RWPE1 (cell line): ENCODE data around the gene LIN7A.

Experiments
- CTCF ChIA-PET: fragments of 350-600 bp; sonication (Branson Sonifier 250); formaldehyde crosslinking; extraction: SDS; loops from one replicate; lab custom pipeline; 2021; lab: Yijun Ruan, JAX
- POLR2A ChIA-PET: fragments of 400-600 bp; formaldehyde crosslinking; extraction: SDS; loops from one replicate; lab custom pipeline; 2020; ENCODE audit warnings: antibody characterized with exemption; ENCODE audit not compliant: low non-redundant PET; lab: Yijun Ruan, JAX
- DNase-seq: peaks from one replicate; pipeline ENCODE4 v3.0.0; 2012; ENCODE audit warnings: low spot score
- H3K27ac ChIP-seq: fragments of 450-650 bp; 2 replicates; pipeline ENCODE4 v1.5.1; 2017
- TF ChIP-seq, protein P1 (sequence below): fragments of 450-650 bp; conservative IDR thresholded peaks from 2 replicates; pipeline ENCODE4 v1.5.1; 2017; ENCODE audit warnings: low read depth, mild to moderate bottlenecking

LIN7A gene

DNA sequence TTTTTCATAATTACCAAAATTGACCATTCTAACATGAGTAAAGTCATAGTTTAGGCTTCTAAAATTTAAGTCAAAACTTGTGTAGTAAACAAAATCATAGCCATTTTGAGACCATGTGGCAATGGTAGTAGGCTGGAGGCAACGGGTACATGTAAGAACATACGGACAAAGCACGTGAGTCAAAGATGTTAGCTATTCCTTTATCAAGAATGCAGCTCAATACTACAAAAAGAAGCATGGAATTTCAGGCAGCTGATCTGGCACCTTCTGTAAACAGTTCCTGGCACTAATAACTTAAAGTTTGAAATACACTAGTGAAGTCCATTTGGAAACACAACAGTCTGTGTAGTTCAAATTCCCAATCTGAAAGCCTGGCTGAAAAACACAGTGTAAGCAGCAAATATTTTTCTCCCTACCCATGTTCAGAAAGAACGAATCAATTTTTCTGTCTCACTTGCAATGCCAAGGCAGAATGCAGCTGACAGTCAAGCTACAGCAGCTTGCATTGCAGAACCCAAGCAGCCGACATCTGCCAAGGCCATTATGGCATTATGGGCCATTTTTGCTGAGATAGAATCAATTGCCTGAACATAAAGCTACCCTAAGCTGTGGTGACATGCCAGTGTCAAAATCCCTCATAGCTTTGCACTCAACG lies 191.8 kb downstream of the LIN7A start:
- TF ChIP-seq, protein P1, sequence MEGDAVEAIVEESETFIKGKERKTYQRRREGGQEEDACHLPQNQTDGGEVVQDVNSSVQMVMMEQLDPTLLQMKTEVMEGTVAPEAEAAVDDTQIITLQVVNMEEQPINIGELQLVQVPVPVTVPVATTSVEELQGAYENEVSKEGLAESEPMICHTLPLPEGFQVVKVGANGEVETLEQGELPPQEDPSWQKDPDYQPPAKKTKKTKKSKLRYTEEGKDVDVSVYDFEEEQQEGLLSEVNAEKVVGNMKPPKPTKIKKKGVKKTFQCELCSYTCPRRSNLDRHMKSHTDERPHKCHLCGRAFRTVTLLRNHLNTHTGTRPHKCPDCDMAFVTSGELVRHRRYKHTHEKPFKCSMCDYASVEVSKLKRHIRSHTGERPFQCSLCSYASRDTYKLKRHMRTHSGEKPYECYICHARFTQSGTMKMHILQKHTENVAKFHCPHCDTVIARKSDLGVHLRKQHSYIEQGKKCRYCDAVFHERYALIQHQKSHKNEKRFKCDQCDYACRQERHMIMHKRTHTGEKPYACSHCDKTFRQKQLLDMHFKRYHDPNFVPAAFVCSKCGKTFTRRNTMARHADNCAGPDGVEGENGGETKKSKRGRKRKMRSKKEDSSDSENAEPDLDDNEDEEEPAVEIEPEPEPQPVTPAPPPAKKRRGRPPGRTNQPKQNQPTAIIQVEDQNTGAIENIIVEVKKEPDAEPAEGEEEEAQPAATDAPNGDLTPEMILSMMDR: no peak
- ChIA-PET CTCF (no interaction called here), POLR2A (no interaction called here)
- DNase-seq: no peak
- no peak overlapping the region for H3K27ac ChIP-seq
